Testis (tissue), 3 donors: Measurements from ENCODE around the gene NUP62. TPM values are rescaled to one million over a fixed set of nuclear protein-coding genes. Genes with fewer than 3 reads are reported as not detected.

Experiments used
- DNase-seq: peaks from one replicate; pipeline ENCODE4 v3.0.0-alpha.2; 2019
- H3K27ac ChIP-seq, 2 donors: fragments of 200-600 bp; sonication (generic); one replicate each; pipeline ENCODE4 v1.5.1; 2019
- H3K27me3 ChIP-seq: fragments of 200-600 bp; sonication (generic); one replicate; pipeline ENCODE4 v1.5.1; 2019
- H3K36me3 ChIP-seq: fragments of 200-600 bp; sonication (generic); one replicate; pipeline ENCODE4 v1.5.1; 2017; ENCODE audit warnings: low read depth; ENCODE audit errors: missing control alignments
- H3K4me1 ChIP-seq: fragments of 200-600 bp; sonication (generic); one replicate; pipeline ENCODE4 v1.5.1; 2019
- H3K4me3 ChIP-seq, 2 donors: fragments of 200-600 bp; sonication (generic); one replicate each; pipeline ENCODE4 v1.5.1; 2017 to 2019
- H3K9me3 ChIP-seq: fragments of 200-600 bp; sonication (generic); one replicate; pipeline ENCODE4 v1.5.1; 2017
- POLR2A ChIP-seq: fragments of 450-650 bp; IDR thresholded peaks from one replicate; pipeline ENCODE4 v1.6.1; 2017; ENCODE audit warnings: antibody characterized with exemption, mild to moderate bottlenecking, moderate library complexity
- WGBS, 2 donors: methylation state at CpG; one replicate each; pipeline ENCODE4 v1.1.5; 2018; 5-methylcytosine and 5-hydroxymethylcytosine counted together
- intact Hi-C: fragments of 100-400 bp; cut with DNase I; formaldehyde crosslinking; loops from one replicate; pipeline ENCODE4 v1.15.1; 2023; ENCODE audit warnings: low total_unique reads
- polyA plus RNA-seq: library from polyadenylated mRNA; stranded (reverse); fragments of 350-450 nt; fragmentation: Illumina TruSeq; extraction: RNeasy Lipid Tissue Mini Kit (QIAGEN cat#74804); gene quantifications from one replicate; pipeline ENCODE4 v1.2.3, GENCODE V29; 2014; ENCODE audit warnings: low read depth, low replicate concordance; ENCODE audit not compliant: insufficient read depth
- total RNA-seq, 2 donors: library from RNA; depleted of rRNA; stranded (reverse); fragments of >200 nt; gene quantifications; one replicate each; pipeline ENCODE4 v1.2.3, GENCODE V29; 2016
- TF ChIP-seq, protein P1 (sequence below), 3 experiments: fragments of 450-650 bp in 2 of 3; fragments of 200-600 bp in 1 of 3; sonication (generic) in 1 of 3; IDR thresholded peaks; one replicate each; pipeline ENCODE4 v1.5.1; 2016 to 2019; ENCODE audit warnings: antibody characterized with exemption in 3 of 3, mild to moderate bottlenecking in 2 of 3, moderate library complexity in 1 of 3

NUP62 gene
- total and polyA plus RNA-seq, 3 donors from 2014 or later: 78.4 to 135 (median 112) TPM

DNA sequence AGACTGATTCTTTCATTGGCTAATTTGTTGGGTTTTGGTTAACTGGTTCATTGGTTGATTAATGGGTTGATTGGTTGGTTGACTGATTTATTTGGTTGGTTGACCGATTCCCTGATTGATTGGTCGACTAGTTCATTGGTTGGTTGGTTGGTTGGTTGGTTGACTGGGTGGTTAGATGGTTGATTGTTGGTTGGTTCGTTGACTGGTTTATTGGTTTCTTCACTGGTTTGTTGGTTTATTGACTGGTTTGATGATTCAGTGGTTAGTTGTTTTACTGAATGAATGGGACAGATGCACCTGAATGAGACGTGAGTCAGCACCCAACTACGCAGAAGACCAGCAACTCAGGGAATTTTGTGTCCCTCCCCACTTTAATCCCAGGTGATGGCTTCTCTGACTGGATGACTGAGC, 2.7 kb upstream of the NUP62 start:
- TF ChIP-seq POLR2A: no peak
- TF ChIP-seq, protein P1, sequence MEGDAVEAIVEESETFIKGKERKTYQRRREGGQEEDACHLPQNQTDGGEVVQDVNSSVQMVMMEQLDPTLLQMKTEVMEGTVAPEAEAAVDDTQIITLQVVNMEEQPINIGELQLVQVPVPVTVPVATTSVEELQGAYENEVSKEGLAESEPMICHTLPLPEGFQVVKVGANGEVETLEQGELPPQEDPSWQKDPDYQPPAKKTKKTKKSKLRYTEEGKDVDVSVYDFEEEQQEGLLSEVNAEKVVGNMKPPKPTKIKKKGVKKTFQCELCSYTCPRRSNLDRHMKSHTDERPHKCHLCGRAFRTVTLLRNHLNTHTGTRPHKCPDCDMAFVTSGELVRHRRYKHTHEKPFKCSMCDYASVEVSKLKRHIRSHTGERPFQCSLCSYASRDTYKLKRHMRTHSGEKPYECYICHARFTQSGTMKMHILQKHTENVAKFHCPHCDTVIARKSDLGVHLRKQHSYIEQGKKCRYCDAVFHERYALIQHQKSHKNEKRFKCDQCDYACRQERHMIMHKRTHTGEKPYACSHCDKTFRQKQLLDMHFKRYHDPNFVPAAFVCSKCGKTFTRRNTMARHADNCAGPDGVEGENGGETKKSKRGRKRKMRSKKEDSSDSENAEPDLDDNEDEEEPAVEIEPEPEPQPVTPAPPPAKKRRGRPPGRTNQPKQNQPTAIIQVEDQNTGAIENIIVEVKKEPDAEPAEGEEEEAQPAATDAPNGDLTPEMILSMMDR (IDR thresholded peaks at IDR 0.05): no peak
- WGBS, 2 donors: 90 to 92% methylated on average over 5 of the region's 5 CpGs
- no peak for DNase-seq
- no peaks in the 10 kb centered on the region for H3K9me3 ChIP-seq
- peaks cover 14% of the 10 kb centered on the region for H3K4me1 ChIP-seq
- no peak overlapping the region for H3K27ac ChIP-seq
- H3K27me3 ChIP-seq: no peaks in the 10 kb centered on the region
- H3K4me3 ChIP-seq: no peak overlapping the region
- intact Hi-C loops: no loop called here
- H3K36me3 ChIP-seq: no peaks in the 10 kb centered on the region

DNA sequence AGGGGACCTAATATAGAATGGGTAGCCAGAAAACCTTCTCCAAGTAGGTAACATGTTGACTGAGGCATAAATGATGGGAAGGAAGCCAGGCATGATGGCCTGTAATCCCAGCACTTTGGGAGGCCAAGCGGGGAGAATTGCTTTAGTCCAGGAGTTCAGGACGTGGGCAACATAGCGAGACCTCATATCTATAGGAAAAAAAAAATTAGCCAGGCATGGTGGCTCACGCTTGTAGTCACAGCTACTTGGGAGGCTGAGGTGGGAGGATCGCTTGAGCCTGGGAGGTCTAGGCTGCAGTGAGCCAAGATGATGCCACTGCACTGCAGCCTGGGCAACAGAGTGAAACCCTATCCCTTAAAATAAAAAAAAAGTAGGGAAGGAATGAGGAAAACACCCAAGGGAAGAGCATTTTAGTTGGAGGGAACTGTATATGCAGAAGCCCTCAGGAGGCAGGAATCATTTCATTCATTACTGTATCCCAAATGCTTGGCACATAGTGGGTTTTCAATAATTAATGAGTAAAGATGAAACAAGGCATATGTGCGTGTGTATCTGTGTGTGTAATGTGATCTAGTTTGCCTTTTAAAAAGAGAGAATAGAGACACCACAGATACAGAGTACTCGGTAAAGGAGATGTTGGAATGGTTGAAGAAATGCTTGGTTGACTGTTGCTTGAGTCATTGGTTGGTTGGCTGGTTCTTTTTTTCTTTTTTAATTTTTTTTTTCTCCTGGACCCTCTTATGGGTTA, 2.2 kb upstream of the NUP62 start:
- H3K27ac ChIP-seq: peak overlapping the region in 1 of 2 donors; percentile 93
- TF ChIP-seq, protein P1 (IDR thresholded peaks at IDR 0.05): no peak
- TF ChIP-seq POLR2A: no peak
- intact Hi-C loops: no loop called here

DNA sequence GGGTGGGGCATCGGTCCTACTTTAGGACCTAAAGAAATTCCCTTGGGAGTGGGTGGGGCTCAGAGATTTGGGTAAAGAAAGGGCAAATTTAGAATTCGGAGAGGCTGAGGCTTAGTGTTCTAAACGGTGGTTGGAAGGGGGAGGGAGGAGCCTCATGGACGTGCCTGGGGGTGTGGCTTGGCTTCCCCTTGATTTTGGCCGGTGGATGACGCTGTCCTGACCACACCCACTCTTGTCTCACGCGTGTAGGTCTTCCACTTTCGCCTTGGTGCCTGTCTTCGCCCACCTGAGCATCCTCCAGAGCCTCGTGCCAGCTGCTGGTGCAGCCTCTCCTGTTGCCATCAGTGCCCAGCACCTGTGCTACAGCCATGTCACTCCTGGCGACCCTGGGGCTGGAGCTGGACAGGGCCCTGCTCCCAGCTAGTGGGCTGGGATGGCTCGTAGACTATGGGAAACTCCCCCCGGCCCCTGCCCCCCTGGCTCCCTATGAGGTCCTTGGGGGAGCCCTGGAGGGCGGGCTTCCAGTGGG, 1.2 kb upstream of the NUP62 start:
- H3K27me3 ChIP-seq: no peaks in the 10 kb centered on the region
- no peak for DNase-seq
- intact Hi-C loops: no loop called here
- peaks cover 14% of the 10 kb centered on the region for H3K4me1 ChIP-seq
- peak overlapping the region; percentile 93 to 96 for H3K27ac ChIP-seq
- H3K9me3 ChIP-seq: no peaks in the 10 kb centered on the region
- H3K36me3 ChIP-seq: no peaks in the 10 kb centered on the region
- TF ChIP-seq POLR2A: no peak
- TF ChIP-seq, protein P1 (IDR thresholded peaks at IDR 0.05): no peak
- peak overlapping the region; percentile 86 to 98 for H3K4me3 ChIP-seq
- 34 to 43% methylated on average over 12 to 15 of the region's 15 CpGs for WGBS, 2 donors

More for the DNA sequence above, 2.2 kb upstream of the NUP62 start:
- H3K27me3 ChIP-seq: no peaks in the 10 kb centered on the region
- H3K9me3 ChIP-seq: no peaks in the 10 kb centered on the region
- H3K4me1 ChIP-seq: peaks cover 14% of the 10 kb centered on the region
- DNase-seq: no peak
- no peak overlapping the region for H3K4me3 ChIP-seq
- 82 to 91% methylated on average over 7 of the region's 7 CpGs for WGBS, 2 donors
- no peaks in the 10 kb centered on the region for H3K36me3 ChIP-seq

DNA sequence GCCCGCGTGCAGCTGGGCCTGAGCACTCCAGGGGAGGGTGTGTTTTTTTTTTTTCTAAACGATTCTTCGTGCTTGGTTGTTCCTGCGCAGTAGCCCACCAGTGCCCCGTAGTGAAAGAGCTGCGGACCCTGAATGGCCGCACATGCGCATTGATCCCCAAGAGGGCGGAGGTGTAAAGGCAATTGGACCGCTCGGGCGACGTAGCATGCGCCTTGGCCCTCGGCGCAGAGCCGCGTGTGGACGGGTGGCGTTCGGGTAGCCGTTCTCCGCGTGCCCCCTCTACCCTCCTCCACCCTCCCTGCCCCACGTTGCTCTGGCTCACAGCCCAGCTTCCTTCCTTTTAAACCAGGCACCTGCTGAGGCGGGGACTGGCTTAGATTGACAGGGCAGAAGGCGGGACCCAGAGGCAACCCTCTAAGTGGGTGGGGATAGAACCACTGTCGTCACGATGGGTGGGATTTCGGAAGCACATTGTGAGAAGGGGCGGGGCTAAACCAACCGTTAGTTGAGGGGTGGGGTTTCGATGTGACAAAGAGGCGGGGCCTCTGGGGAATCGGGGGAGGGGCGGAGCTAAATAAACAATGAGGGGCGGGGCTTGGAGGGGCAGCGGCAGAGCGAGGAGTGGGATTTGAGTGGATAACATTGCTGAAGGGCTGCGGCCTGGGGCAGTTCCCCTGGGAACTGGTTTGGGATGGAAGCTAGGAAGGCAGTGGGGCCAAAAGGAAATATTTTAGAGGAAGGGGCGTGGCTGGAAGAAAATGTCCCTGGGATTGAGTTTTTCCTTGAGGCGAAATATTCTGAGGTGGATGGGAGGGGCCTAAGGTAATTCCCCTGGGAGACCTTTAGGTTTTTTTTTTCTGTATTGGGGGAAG, 543 bp upstream of the NUP62 start:
- TF ChIP-seq, protein P1 (IDR thresholded peaks at IDR 0.05): no peak
- TF ChIP-seq POLR2A: no peak
- Histone ChIP-seq H3K27me3 (no peaks in the 10 kb centered on the region), H3K9me3 (no peaks in the 10 kb centered on the region), H3K4me1 (peaks cover 15% of the 10 kb centered on the region), H3K27ac (peak overlapping the region; percentile 93 to 96), H3K4me3 (peak overlapping the region; percentile 86 to 98), H3K36me3 (no peaks in the 10 kb centered on the region)
- peak; percentile 95 for DNase-seq
- intact Hi-C loops: no loop called here
- 2 to 3% methylated on average over 27 to 43 of the region's 43 CpGs for WGBS, 2 donors
